ENCODE results near the gene RARB.

RARB gene

GRCh38 chr3:25619382-25619781, 191.3 kb downstream of the RARB start:
- DNase-seq = no peak

- no peak for DNase-seq
Measured at GRCh38 chr3:25620493-25620892, 192.4 kb downstream of the RARB start.

- no peak for DNase-seq
Measured at GRCh38 chr3:25621087-25621486, 193.0 kb downstream of the RARB start.

- DNase-seq = no peak
Measured at GRCh38 chr3:25631989-25632388, 203.9 kb downstream of the RARB start.

GRCh38 chr3:25633919-25634318, 205.9 kb downstream of the RARB start:
- no peak for DNase-seq

GRCh38 chr3:25635038-25635437, 207.0 kb downstream of the RARB start:
- DNase-seq = no peak

Data from COR-L47 (cell line).